Uterus (tissue), 2 donors: ENCODE data around the gene VPS26B.

Experiments
- CTCF ChIP-seq, 4 experiments: fragments of 200-600 bp in 2 of 4; fragments of 450-650 bp in 2 of 4; sonication (generic) in 2 of 4; IDR thresholded peaks; one replicate each; pipeline ENCODE4 v1.5.1; 2016 to 2019; ENCODE audit warnings: antibody characterized with exemption in 4 of 4, mild to moderate bottlenecking in 2 of 4, moderate library complexity in 1 of 4
- POLR2A ChIP-seq, 2 donors: fragments of 450-650 bp; IDR thresholded peaks; one replicate each; pipeline ENCODE4 v1.6.1; 2016; ENCODE audit warnings: antibody characterized with exemption in 2 of 2, mild to moderate bottlenecking in 1 of 2, moderate library complexity in 1 of 2

GRCh38 chr11:134254433-134255183 lies 30.1 kb downstream of the VPS26B start:
- no peak for TF ChIP-seq CTCF (IDR thresholded peaks at IDR 0.05)
- TF ChIP-seq POLR2A (IDR thresholded peaks at IDR 0.05), result no peak
